KMS-11 (cell line): ENCODE measurements around the gene GADD45A.

Experiments
- H2AFZ ChIP-seq: fragments of 200-600 bp; sonication (generic); 2 replicates; pipeline ENCODE4 v1.6.1; 2016; ENCODE audit warnings: antibody characterized with exemption, mixed run types, low read depth
- H3K27ac ChIP-seq: fragments of 200-600 bp; sonication (generic); 2 replicates; pipeline ENCODE4 v1.6.1; 2016; ENCODE audit warnings: mild to moderate bottlenecking, mixed run types
- H3K27me3 ChIP-seq: fragments of 200-600 bp; sonication (generic); 2 replicates; pipeline ENCODE4 v1.6.1; 2017; ENCODE audit warnings: mild to moderate bottlenecking, low read depth, mixed run types, moderate library complexity; ENCODE audit not compliant: insufficient read depth
- H3K36me3 ChIP-seq: fragments of 200-600 bp; sonication (generic); 2 replicates; pipeline ENCODE4 v1.6.1; 2017; ENCODE audit warnings: mild to moderate bottlenecking, mixed run types; ENCODE audit not compliant: insufficient read depth
- H3K4me1 ChIP-seq: fragments of 200-600 bp; sonication (generic); 2 replicates; pipeline ENCODE4 v1.6.1; 2016; ENCODE audit warnings: mild to moderate bottlenecking, low read depth, mixed run types; ENCODE audit not compliant: poor library complexity, severe bottlenecking
- H3K4me2 ChIP-seq: fragments of 200-600 bp; sonication (generic); 2 replicates; pipeline ENCODE4 v1.7.0; 2016; ENCODE audit warnings: mild to moderate bottlenecking, mixed run types
- H3K4me3 ChIP-seq: fragments of 200-600 bp; sonication (generic); IDR thresholded peaks from 2 replicates; pipeline ENCODE4 v1.6.1; 2017; ENCODE audit warnings: low read depth, low read length, mixed read lengths; ENCODE audit not compliant: insufficient read depth
- H3K79me2 ChIP-seq: fragments of 200-600 bp; sonication (generic); 2 replicates; pipeline ENCODE4 v1.6.1; 2016; ENCODE audit warnings: low read depth, mixed run types; ENCODE audit not compliant: insufficient read depth
- H3K9ac ChIP-seq: fragments of 200-600 bp; sonication (generic); 2 replicates; pipeline ENCODE4 v1.6.1; 2016; ENCODE audit warnings: mild to moderate bottlenecking, mixed run types
- H4K20me1 ChIP-seq: fragments of 200-600 bp; sonication (generic); 2 replicates; pipeline ENCODE4 v1.6.1; 2016; ENCODE audit warnings: mild to moderate bottlenecking, mixed run types; ENCODE audit not compliant: insufficient read depth
- CTCF ChIP-seq: fragments of 200-600 bp; sonication (generic); conservative IDR thresholded peaks from 2 replicates; pipeline ENCODE4 v1.6.1; 2017; ENCODE audit warnings: low read depth, mild to moderate bottlenecking, antibody characterized with exemption, low read length, moderate library complexity, mixed read lengths

Gene GADD45A

DNA sequence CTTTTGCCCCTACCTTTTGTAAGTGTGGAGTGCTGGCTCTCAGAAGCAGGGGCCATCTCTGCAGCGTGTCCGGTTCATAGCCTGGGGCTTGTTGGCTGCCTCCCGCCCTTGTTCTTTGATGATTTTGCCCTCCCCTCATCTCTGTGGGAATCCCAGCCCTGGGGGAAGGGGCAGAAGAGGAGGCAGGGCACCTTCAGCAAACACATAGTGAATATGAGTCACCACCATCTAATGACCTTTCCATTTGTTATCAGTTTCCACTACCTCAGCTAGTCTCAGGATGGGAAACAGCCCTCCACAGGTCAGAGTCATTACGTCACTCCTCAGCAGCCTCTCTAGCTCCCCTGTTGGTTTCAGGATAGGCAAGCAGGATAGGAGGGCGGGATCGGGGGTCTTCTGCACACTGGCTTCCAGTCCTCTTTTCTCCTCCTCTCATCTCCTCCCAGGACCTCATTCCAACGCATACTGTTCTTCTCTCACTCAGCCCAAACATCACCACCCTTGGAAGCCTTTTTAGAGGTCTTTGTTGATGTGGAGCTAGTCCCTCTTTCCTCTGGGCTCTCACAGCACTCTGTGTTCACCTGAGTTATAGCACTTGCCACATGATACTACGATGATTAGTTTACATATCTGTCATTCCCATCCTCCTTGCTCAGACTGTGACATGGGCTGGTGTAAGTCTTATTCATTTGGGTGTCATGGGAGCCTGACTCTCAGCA lies 15.8 kb downstream of the GADD45A start:
- Histone ChIP-seq H3K36me3 (no peaks in the 10 kb centered on the region), H4K20me1 (no peaks in the 10 kb centered on the region), H3K4me1 (no peaks in the 10 kb centered on the region), H3K4me3 (no peak overlapping the region), H3K27ac (no peak overlapping the region), H2AFZ (no peak overlapping the region), H3K9ac (no peak overlapping the region), H3K79me2 (no peaks in the 10 kb centered on the region), H3K4me2 (no peak overlapping the region), H3K27me3 (no peaks in the 10 kb centered on the region)
- TF ChIP-seq CTCF = no peak

DNA sequence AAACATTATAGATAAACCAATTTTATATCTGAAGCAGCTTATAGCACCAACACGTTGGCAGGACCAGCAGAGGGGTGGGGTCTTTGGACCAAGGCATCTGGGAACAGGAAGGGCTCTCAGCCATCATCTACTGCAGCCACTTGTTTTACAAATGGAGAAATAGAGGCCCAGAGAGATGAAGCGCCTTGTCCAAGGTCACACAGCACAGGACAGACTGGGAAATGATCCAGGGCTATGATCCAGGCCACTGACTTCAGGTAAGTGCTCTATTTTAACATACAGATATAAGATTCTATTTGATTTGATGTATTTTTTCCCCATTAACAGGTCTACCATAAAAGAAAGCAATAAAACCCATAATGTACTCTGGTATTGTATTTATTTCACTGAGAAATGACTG lies 16.9 kb downstream of the GADD45A start:
- Histone ChIP-seq H2AFZ (no peak overlapping the region), H3K27ac (no peak overlapping the region), H3K4me2 (no peak overlapping the region), H3K79me2 (no peaks in the 10 kb centered on the region), H3K4me3 (no peak overlapping the region), H3K27me3 (no peaks in the 10 kb centered on the region), H4K20me1 (no peaks in the 10 kb centered on the region), H3K4me1 (no peaks in the 10 kb centered on the region), H3K36me3 (no peaks in the 10 kb centered on the region), H3K9ac (no peak overlapping the region)
- no peak for TF ChIP-seq CTCF

DNA sequence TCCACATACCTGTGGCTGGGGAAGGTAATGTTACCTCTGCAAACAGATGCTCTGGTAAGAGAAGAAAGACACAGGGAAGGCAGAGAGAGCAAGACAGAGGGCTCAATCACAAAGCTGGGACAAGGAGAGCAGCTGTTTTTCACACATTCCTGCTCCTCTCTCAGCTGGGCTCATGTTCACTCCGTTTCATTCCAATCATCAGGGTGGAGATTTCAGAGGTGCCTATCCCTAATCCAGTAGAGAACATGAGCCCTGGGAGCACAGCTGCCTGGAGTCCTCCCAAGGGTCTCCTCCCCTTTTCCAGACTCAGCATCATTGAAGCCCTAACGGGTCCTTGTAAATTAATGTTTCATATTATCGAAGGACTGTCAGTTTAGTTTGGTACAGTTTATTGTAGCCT lies 19.4 kb downstream of the GADD45A start:
- H3K27me3 ChIP-seq = no peaks in the 10 kb centered on the region
- no peak overlapping the region for H3K27ac ChIP-seq
- H2AFZ ChIP-seq = no peak overlapping the region
- no peak for TF ChIP-seq CTCF
- H3K36me3 ChIP-seq = no peaks in the 10 kb centered on the region
- no peak overlapping the region for H3K4me3 ChIP-seq
- H3K4me2 ChIP-seq = no peak overlapping the region
- H3K4me1 ChIP-seq = no peaks in the 10 kb centered on the region
- no peak overlapping the region for H3K9ac ChIP-seq
- no peaks in the 10 kb centered on the region for H4K20me1 ChIP-seq
- H3K79me2 ChIP-seq = no peaks in the 10 kb centered on the region

DNA sequence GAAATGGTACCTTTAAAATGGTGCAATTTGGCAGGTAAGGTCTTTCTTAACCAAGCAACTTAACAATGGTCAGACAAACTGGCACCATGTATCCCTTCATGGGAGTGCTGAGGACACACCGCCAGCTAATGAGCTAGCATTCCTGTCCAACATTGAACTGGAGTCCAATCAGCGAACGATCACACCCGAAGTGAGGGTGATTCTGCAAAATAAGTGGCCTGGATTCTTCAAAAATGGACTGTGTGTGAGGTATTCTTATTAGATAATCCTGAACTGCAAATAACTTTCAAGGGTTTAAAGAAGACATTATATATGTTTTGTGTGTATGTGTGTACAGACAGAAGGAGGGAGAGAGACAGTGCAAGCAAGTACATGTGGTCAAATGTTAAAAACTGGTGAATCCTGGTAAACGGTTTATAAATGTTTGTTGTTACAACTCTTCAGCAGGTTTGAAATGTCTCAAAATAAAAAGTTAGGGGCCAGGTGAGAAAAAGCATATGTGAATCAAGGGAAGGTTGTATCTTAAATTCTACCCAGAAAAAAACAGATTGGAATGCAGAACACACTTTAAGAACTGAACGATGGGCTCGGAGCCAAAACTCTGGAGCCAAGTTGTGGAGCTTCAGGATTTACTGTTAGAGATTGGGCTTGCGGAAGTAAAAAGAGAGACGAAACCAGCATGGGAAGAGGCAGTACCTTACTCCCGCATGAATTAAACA lies 20.9 kb downstream of the GADD45A start:
- Histone ChIP-seq H3K4me1 (no peaks in the 10 kb centered on the region), H3K4me3 (no peak overlapping the region), H4K20me1 (no peaks in the 10 kb centered on the region), H3K36me3 (no peaks in the 10 kb centered on the region), H3K27ac (no peak overlapping the region), H3K27me3 (no peaks in the 10 kb centered on the region), H3K79me2 (no peaks in the 10 kb centered on the region), H3K4me2 (no peak overlapping the region), H3K9ac (no peak overlapping the region), H2AFZ (no peak overlapping the region)
- TF ChIP-seq CTCF = no peak
